D721Med (cell line): ENCODE results near the gene XPO1.
"Not testable (repeated sequence)": the region's sequence is repeated elsewhere in the genome, so short reads cannot be mapped to it uniquely, and the experiment has no call there.

Experiments
- DNase-seq: peaks from one replicate; pipeline ENCODE4 v3.0.0; 2011; ENCODE audit warnings: low spot score; ENCODE audit not compliant: insufficient read length
- FAIRE-seq: peaks from 2 replicates; lab custom pipeline; 2011; peaks lifted over from hg19 to GRCh38; lab: Jason Lieb, UNC
- TF ChIP-seq, protein P1 (sequence below): IDR thresholded peaks from 2 replicates; pipeline ENCODE4 v1.5.1; 2012; ENCODE audit warnings: mild to moderate bottlenecking, control low read depth; ENCODE audit not compliant: insufficient read depth; ENCODE audit errors: missing control alignments

The XPO1 gene

DNA sequence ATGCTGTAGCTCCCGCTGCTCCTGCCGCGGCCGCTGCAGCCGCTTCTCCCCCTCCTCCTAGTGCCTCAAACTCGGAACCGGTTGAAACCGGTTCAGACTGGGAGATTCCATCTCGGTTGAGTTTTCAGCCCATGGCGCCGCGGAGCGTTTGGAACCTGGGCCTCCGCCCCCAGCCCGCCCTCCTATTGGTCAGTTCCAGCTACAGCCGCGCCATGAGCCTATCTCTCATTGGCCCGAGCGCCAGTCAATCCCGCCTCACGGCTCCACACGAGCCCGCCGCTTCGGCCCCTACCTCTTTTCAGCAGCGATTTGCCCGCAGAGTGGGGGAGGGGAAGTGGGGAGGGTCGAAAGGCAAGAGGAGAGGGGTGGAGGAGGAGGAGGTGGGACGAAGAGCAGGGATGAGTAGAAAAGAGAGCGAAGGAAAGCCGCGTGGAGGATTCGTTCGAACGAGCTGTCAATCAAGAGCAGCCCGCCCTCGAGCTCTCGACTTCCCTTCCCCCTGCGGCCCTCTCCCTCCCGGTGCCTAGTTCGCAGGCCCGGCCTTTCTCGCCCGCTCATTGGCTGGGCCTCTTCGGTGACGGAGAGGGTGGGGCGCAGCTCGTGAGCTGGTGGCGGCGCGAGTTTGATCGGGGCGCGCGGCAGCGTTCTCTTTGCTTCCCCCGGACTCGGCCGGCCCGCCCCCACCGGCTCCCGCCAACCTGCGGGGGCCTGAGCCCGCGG is at the start of gene XPO1:
XPO1 (minus strand) TSS at position 157 of the 720 bp plus-strand sequence. CDS start 4,459 bp downstream, outside the sequence.
- FAIRE-seq (no peak), DNase-seq (peak; percentile 77)
- TF ChIP-seq, protein P1, sequence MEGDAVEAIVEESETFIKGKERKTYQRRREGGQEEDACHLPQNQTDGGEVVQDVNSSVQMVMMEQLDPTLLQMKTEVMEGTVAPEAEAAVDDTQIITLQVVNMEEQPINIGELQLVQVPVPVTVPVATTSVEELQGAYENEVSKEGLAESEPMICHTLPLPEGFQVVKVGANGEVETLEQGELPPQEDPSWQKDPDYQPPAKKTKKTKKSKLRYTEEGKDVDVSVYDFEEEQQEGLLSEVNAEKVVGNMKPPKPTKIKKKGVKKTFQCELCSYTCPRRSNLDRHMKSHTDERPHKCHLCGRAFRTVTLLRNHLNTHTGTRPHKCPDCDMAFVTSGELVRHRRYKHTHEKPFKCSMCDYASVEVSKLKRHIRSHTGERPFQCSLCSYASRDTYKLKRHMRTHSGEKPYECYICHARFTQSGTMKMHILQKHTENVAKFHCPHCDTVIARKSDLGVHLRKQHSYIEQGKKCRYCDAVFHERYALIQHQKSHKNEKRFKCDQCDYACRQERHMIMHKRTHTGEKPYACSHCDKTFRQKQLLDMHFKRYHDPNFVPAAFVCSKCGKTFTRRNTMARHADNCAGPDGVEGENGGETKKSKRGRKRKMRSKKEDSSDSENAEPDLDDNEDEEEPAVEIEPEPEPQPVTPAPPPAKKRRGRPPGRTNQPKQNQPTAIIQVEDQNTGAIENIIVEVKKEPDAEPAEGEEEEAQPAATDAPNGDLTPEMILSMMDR, result no peak

DNA sequence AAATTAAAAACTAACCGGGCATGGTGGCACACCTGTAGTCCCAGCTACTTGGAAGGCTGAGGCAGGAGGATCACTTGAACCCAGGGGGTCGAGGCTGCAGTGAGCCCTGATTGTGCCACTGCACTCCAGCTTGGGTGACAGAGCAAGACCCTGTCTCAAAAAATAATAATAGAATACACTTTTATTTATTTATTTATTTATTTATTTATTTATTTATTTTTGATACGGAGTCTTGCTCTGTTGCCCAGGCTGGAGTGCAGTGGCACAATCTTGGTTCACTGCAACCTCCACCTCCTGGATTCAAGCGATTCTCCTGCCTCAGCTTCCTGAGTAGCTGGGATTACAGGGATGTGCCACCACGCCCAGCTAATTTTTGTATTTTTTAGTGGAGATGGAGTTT is 48.8 kb upstream of the XPO1 start:
- not testable (repeated sequence) for DNase-seq, FAIRE-seq

- FAIRE-seq, result no peak
- TF ChIP-seq, protein P1, result no peak
- no peak for DNase-seq
Observed at GRCh38 chr2:61585383-61585782, 47.2 kb upstream of the XPO1 start.

- not testable (repeated sequence) for FAIRE-seq, DNase-seq
Observed at GRCh38 chr2:61584368-61584767, 46.2 kb upstream of the XPO1 start.

- DNase-seq (no peak), FAIRE-seq (no peak)
- TF ChIP-seq, protein P1, result no peak
Observed at GRCh38 chr2:61582165-61582564, 44.0 kb upstream of the XPO1 start.

- FAIRE-seq, result no peak
Observed at GRCh38 chr2:61581716-61582115, 43.6 kb upstream of the XPO1 start.

GRCh38 chr2:61575447-61575859 is 37.3 kb upstream of the XPO1 start:
- DNase-seq, result no peak
- FAIRE-seq, result no peak
- TF ChIP-seq, protein P1, result no peak

More at GRCh38 chr2:61581716-61582115, 43.6 kb upstream of the XPO1 start:
- DNase-seq, result no peak
- TF ChIP-seq, protein P1, result no peak

- TF ChIP-seq, protein P1, result no peak
- FAIRE-seq (no peak), DNase-seq (no peak)
Observed at GRCh38 chr2:61566566-61566965, 28.4 kb upstream of the XPO1 start.
